Posterior cingulate gyrus (tissue), 11 donors: ENCODE results near the gene TMEM191C.
"Not testable (repeated sequence)": the region's sequence is repeated elsewhere in the genome, so short reads cannot be mapped to it uniquely, and the experiment has no call there.

Source experiments
- DNase-seq, 10 donors: peaks; one replicate each; pipeline versions ENCODE4 v3.0.0 to v3.0.0-alpha.2; 2020 to 2021; ENCODE audit warnings: mixed read lengths in 3 of 10
- intact Hi-C: fragments of 100-400 bp; cut with DNase I; formaldehyde crosslinking; loops from one replicate; pipeline ENCODE4 v1.15.1; 2023

The TMEM191C gene

GRCh38 chr22:21516970-21517764, 50.0 kb downstream of the TMEM191C start:
- intact Hi-C loops, DNase-seq: not testable (repeated sequence)
